ENCODE results near the gene STAT4.

DNA sequence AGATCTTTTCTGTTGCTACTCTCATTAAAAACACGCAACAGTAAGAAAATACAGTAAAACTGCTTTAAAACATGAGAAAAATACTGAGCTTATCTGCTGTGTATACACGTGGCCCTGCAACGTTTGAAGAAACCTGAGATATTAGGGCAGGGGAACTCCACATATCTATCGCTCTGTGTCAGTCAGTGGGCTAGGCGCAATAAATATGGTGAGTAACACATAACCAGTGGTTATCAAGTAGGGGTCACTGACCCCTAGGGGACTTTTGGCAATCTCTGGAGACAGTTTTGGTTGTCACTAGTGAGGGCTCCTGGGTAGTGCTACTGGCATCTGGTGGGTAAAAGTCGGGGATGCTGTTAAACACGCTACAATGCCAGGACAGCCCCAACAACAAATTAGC is 151.7 kb downstream of the STAT4 start:
- TF ChIP-seq EZH2 (IDR thresholded peaks at IDR 0.05; ENCODE audit: borderline replicate concordance, low read length), result no peak
- TF ChIP-seq CTCF (conservative IDR thresholded peaks at IDR 0.05 in 1 of 2, IDR thresholded peaks at IDR 0.05 in 1 of 2; ENCODE audit: extremely low read depth in 1 of 2, insufficient read depth in 1 of 2, low read depth in 1 of 2, low read length in 2 of 2), result no peak

All from mammary epithelial cell (primary cell).